HG03342 (cell line): ENCODE data around the gene SH3RF3.

Source experiments
- ATAC-seq: cut with Tn5 transposase; IDR thresholded peaks from one replicate; pipeline ENCODE4 v1.9.1; 2021; ENCODE audit warnings: mild to moderate bottlenecking, moderate library complexity; ENCODE audit not compliant: unreplicated experiment

SH3RF3 gene

DNA sequence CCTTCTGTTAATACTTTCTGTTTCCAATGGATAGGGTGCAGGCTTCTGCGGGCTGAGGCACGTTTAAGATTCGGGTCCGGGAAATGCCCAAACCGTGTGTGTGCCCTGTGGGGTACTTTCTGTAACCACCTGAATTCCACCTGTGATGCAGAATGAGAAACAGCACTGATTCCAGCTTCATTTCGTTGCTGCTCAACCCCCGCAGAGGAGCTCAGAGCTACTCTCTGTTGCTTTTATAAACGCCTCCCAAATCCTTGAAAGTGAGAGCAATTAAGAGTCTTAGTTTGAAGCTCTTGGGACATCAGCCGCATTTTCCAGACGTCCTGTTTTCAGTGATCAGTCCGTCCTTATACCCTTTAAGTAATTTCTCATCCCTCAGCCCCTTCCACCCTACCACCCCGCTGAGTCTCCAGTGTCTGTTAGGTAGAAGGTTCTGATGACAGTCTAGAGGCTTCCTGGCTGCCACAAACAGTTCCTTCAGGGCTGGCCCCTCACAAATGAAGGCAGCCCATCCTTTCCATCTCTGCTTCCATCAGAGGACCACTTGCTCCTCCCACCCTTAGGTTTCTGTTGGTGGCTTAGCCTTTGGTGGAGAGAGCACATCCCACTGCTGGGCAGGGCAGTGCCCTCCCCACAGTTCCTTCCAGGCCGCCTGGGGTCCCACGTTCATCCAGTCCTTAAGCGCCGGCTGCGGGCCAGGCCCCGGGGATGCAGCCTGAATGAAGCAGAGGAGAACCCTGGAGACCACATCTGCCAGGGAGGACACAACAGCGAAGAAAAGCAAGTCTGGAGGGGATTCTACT, 254.7 kb downstream of the SH3RF3 start:
- ATAC-seq: no peak

DNA sequence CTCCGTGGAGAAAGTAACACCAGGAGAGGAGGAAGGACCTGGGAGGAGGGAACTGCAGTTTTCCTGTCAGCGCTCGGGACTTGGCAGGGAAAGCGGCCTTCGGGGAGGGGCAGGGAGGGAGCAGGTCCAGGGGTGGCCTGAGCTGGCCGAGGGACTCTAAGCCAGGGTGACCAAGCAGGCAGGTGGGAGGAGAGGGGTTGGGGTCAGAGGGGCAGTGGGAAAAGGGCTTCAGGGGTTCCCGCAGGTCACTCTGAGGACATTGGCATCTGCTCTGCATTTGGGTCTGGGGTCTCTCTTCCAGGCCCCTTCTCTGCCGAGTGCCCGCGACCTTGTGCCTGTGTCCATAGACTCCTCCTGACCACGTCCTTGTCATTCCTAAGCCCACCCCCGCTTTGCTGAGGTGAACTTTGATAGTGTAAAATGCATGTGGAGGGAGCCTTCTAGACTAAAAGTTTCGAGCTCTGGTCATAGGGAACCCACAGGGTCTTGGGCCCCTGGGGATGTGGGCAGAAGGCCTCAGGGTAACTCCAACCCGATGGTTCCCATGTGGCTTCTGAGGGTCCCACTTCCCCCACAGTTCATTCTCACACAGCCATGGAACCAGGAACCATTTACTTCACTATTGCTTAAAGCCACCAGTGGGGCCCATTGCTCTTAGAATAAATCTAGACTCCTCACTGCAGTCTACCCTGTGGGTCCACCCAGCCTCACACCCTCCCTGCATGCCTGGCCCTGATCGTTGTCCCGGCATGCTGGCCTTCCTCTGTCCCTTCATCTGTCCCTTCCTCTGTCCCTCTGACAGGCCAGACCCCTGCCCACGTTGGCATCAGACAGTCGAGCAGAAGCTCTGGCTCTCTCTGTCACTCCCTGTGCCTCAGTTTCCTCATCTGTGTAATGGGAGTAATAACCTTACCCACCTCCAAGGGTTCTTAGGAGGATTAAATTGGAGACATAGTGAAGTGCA, 255.6 kb downstream of the SH3RF3 start:
- ATAC-seq: no peak

DNA sequence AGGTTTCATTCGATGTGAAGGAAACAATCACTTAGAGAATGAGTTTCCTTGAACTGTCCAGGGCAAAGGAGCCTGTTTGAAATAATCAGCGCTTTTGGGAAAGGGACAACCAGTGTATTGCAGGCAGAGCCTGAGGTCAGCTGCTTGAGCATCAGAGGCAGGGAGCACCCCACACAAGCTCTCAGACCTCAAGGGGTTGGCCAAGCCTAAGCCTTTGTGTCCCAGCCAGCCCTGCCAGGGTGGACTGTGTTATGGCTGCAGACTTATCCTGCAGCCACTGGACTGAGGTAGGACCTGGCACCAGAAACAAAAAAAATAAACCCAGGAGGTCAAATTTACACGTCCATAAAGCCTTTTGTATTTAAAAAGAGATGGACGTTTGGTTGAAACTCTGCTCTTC, 256.5 kb downstream of the SH3RF3 start:
- no peak for ATAC-seq

DNA sequence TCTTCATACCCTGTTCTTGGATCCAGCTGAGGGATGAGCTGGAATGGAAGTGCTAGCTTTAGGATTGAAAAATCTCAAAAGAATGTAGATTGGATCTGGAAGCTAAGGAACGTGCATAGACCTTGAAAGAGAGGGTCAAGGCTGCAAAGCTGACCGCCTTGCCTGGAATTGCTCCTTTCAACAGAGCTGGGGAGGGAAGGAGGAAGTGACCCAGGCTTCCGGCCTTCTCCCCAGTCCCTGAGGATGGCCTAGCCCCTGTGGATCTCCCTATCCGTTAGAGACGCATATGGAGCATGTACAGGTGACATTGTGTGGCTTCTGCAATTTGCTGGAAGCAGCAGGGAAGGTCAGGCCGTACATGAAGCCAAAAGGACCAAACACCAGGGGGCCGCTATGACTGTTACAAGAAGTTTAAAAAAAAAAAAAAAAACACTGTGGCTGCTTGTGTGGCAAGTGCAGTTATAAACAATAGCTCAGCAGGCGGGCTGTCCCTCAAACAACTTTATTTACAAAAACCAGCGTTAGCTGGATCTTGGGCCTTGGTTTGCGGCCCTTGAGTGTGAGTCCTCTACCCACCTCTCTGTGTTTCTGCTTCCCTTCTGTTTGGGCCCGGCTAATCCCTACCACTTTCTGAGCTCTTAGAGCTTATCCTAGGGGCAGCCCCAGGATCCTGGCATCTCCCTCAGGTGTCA, 257.1 kb downstream of the SH3RF3 start:
- no peak for ATAC-seq

DNA sequence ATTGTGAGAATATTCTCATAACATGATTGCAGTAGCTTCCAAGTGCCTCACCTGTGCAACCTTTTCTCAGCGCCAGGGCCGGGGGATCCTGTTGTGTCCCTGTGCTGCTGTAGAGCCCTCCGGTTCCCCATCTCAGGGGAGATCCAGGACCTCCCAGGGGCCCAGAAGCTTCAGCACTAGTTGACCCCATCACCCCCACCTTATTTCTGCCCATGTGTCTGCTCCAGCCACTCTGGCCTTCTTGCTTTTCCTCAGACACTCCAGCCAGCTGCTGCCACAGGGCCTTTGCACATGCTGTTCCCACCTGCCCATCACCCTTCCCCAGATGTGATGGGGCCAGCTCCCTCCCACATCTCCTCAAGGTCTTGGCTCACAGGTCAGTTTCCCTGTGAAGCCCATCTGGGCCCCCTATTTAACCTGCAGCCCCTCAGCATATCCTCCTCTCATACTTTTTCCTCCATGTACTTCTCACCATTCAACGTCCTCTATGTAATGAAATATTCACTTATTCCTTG, 258.3 kb downstream of the SH3RF3 start:
- no peak for ATAC-seq

DNA sequence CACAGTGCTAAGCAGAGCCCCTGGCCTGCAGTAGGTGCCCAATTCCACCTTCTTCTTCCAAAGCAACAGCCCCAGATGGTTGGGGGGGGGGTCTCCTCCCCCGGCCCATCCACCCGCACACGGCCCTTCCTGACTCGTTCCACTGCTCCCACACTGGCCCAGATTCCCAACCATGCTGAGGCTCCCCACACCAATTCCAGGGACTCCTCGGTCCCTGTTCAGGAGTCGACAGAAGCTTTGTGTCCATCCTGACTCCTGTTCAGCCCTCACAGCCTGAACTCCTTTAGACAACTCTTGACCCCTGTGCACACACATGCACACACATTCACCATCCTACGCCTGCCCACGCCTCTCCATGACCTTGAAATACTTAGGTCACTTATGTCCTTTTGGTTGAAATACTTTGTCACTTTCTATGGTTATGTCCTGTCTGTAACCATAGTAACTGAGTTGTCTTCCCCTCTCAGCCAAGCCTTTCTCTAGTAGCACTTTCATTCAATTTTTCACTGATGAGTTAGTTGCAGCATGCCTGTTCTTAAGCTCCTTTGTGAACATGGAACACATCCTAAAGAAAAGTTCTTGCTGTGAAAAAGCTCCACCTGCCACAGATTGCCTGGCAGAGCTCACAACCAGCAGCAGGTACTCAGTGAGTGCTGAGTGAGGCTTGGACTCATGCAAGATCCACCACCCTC, 258.9 kb downstream of the SH3RF3 start:
- ATAC-seq: no peak

DNA sequence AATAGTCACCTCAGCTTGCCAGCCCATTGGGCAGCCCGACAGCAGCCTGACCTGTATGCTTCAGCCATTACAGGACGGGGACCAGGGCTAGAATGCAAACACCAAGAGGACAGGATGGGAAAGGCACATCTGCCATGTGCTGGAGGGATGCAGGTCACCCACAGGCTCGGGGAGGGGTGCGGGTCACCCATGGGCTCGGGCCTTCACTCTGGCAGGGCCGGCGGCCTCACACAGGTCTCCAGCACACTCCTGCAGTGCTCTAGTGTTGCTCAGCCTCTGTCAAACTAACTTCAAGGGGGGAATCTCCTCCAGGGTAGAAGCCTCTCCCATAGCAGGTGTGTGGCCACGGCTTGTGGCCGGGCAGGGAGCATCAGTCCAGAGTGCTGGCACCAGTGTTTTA, 262.2 kb downstream of the SH3RF3 start:
- ATAC-seq: no peak

DNA sequence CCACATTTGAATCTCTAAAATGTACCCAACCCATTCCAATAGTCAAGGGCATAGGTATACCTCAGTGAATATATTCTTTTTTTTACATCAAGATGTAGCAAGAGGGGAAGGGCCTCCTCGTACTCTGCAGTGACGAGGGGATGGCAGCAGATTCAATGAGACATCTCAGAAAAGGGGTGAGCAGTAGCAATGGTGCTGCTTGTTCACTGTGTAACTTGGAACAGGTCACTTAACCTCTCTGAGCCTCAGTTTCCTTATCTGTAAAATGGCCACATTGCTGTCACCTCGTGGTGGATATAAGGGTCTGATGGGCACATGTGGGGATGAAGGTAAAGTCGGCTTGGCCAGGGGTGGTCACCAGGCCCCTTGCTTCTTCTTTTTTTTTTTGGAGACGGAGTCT, 263.1 kb downstream of the SH3RF3 start:
- no peak for ATAC-seq

DNA sequence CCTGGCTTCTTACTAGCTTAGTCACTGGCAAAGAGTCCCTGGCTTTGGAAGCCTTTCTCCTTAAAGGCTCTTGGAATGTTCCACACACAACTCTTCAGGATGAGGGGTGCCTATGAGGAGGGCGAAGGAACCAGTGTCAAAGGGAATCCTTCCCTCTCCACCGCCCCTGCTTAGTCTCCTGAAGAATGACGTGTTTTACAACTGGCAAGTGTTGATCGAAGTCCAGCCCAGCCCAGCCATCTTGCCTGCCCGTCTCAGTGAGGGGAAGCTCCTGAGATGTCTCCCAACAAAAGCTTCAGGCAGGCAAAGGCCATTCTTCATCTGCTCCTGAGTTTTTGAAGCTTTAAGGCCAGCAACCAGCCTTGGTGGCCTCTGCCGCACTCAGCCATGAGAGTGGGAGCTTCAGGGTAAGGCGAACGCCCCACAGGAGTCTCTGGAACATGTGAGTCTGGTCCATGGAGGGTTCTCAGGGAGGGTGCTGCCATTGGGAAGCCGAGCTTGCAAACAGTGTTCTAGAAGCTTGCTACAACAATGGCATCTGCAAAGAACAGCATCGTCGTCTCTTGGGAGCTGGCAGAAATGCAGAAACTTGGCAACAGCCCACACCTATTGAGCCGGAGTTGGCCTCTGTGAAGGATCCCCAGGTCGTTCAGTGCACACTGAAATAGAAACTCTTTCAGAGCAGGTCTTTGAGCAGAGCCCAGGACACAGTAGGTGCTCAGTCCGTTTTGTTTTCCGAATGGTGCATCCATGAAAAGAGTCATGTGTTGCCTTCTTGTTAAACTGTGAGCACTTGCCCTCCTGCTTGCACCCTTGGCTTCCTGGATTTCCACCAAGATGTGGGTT, 264.0 kb downstream of the SH3RF3 start:
- no peak for ATAC-seq

DNA sequence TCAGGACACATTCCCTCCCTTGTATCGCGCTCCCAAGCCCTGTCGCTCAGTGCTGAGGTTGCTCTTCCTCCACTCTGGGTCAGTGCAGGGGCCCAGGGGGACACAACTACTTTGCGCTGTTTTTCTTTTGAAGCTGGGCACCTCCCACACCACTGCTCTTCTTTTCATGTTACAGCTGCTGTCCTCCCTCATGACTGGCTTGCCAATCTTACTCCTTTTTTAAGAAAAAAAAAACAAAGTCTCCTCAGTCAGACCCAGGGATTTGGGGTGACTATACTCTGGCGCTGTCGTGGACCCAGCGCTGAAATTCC, 264.6 kb downstream of the SH3RF3 start:
- ATAC-seq: no peak

DNA sequence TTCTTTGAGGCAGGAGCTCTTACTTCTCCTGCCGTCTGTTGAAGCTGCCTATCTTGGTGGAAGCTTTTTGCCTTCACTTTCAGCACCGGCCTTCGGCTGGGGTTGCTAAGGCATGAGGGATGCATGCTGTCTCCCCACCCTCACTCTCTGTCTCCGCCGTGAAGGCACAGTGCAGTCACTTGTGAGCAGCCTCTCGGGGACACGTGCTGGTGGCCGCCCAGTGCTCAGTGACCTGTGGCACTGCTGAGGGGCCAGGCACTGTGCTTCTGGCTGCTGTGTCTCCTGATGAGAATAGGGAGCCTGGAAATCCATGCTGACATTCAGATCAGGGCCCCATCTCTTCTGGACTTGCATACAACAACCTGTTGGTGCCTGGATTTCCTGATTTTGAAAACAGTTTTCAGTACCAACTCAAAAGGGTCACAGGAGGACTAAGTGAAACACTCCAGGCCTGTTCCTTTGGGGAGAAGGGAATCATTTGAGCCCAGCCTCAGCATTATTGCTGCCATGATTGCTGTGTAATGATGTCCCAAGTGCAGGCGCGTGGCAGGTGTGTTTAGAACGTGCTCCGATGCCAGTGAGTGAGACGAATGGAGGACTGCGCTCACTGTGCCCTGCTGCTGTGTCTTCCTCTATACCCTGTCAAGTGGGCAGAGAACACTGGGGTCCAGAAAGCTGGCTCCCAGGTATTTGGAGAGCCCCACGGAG, 266.6 kb downstream of the SH3RF3 start:
- ATAC-seq: no peak

DNA sequence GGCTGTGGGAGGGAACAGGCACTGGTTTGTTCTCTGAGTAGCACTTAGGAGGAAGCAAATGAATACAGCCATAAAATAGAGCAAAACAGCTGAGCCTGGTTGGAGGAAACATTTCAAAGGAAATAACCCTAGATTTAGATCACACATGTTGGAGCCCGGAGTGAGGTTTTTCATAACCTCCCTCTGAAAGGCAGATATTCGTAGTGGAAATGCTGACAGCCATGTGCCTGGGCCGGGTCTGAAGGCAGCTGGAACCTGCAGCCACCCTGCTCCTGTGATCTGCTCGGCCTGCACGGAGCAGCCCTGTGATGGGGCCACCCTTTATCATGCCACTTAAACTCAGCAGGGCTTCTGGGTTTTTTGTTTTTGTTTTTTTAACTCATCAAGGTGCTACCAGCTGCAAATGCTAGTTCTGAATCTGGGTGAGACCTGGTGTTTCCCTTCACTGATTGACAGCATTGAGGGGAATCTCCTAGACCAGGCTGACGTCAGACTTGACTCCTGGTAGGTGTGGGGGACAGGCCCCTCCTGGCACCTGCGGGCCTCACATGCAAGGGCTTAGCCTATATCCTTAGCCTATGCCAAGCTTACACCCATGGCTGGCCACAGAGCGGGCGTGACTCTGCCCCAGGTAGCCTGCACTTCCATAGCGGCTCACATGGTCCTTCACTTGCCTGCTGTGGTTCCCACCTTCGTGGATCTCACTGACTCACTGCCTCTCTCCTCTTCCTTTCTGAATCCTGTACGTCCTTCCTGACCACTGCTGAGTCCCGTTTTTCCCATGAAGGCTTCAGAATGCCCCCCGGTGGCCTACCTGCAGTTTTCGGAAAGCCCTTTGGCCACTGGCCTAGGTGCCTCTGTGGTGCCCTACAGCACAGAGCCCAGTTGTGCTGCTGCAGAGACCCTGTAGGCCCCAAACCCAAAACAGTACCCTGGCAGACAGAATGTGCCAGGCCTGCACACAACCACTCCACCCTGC, 267.5 kb downstream of the SH3RF3 start:
- ATAC-seq: no peak

DNA sequence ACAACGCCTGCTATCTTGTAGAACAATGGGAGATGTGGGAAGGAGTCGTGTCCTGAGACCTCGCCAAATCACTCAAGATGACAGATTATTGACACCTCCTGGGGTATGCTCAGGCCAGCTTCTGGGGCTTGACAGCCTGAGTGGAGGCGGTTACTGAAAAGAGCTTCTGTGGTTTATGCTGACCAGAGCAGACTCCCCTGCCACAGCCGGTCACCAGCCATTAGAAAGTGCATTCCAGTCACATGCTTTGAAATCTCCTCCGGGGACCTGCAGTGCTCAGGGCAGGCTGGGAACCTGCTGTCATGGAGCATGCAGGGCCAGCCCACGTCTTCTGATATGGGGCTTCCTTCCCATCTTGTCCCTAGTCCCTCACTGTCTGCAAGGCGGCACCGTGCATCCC, 268.9 kb downstream of the SH3RF3 start:
- ATAC-seq: no peak

DNA sequence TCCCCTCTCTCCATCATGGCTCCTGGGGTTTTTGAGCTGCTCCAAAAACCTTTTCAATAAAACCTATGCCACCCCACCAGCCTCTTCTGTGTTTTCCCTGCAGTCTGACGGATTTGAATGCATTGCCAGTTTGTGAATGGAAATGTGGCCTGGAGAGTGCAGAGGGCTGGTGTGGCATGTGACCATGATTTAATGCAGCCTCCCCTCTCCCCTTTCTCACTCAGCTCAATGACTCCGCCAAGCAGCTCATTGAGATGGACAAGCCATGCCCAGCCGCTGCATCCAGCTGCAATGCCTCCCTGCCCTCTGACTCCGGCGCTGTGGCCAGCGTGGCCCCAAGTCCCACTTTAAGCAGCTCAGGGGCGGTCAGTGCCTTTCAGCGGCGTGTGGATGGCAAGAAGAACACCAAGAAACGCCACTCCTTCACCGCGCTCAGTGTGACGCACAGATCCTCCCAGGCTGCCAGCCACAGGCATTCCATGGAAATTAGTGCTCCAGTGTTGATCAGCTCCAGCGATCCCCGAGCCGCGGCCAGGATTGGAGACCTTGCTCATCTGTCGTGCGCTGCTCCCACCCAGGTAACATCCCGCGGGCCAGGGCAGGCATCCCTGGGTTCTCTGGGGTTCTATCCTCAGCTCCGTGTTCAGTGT, 269.5 kb downstream of the SH3RF3 start:
- no peak for ATAC-seq

DNA sequence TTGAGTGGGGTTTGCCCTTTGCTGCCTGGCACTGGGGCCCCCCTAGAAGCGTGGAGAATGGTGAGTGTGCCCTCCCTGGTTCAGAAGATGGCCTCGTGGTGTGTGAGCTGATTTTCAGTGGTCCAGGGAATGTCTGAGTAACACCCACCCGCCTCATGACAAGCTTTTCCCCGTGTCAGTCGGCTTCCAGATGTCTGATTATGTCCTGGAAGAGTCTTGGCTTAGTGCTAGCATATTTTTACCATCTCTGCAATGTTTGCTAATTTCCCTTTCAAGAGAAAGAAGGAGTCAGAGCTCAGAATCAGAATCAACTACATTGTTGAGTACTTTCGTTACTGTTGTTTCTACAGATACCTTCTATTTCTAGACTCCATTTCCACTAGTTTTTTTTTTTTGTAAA, 270.1 kb downstream of the SH3RF3 start:
- ATAC-seq: no peak

DNA sequence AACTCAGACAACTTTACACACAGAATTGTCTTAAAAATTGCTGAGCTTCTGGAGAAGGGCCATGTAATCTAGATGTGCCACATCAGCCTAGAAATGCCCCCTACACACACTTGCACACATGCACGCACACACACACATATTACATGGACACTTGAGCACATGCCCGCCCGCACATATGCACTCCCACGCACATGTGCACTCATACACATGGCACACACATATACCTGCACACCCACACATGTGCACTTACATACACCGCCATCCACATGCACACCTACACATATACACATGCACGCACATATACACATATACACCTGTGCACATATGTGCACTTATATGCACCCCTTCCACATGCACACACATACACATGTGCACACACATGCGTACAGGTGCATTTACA, 271.1 kb downstream of the SH3RF3 start:
- no peak for ATAC-seq

DNA sequence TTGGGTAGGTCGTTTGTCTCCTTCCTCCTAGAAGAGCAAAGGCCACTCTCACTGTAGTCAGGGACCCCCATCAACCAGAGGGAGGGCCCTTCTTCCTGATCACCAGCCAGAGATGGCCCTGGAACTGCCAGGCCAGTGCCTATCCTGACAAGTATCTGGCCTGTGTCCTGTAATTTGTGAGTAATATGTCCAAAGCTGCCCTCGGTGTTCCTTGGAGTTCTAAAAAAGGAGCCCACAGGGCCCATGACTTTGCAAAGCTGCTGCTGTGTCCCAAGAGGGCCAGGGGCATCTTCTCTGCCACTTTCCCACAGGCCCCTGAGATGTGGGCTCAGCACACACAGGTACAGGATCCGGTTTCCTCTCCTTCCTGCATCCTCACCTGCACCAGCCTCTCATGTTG, 272.4 kb downstream of the SH3RF3 start:
- no peak for ATAC-seq

DNA sequence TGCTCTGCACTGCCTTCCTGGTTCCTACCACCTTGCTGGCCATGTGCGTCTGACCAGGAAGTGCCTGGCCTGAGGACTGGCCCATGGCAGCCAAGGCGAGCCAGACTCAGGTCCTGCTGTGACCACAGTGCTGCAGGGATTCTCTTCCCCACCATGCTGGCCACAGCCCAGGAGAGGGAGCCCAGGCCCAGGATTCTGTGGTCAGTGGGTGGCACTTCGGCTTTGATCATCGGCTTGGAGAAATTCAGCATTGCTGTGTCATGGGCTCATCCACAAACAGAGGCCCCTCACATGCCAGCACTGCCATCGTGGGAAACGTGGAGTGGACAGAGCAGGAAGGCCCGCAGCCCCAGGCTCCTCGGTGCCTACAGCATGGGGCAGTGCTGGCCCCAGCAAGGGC, 273.2 kb downstream of the SH3RF3 start:
- ATAC-seq: no peak
